ENCODE results near the gene VPS8.

Gene VPS8

GRCh38 chr3:185089751-185090150 is 277.8 kb downstream of the VPS8 start:
- no peak for DNase-seq (ENCODE audit: low read depth)
- no peak for TF ChIP-seq CTCF (conservative IDR thresholded peaks at IDR 0.05; ENCODE audit: low read depth, low read length)
- H3K4me3 ChIP-seq (ENCODE audit: low read depth, low read length): no peak overlapping the region

GRCh38 chr3:185090811-185091210 is 278.8 kb downstream of the VPS8 start:
- DNase-seq (ENCODE audit: low read depth): no peak

DNA sequence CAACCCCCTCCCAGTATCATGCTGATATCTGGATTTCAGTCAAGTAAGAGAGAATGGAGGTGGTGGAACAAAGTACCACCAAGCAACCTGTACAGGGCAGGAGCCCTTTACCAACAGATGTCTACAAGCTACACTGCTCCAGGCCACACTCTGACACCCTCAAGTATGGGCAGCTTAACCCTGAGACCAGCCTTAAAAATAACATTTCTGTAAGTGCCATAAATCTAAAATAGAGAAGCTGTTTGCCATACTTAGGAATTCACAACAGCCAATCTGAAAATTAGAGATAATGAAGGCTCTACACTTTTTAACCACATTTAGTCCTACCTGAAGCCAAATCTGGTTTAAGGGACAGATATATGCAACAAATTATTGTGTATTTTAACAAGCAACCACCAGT is 281.1 kb downstream of the VPS8 start:
- DNase-seq (ENCODE audit: low read depth): no peak
- no peak overlapping the region for H3K4me3 ChIP-seq (ENCODE audit: low read depth, low read length)
- no peak for TF ChIP-seq CTCF (conservative IDR thresholded peaks at IDR 0.05; ENCODE audit: low read depth, low read length)

More at GRCh38 chr3:185090811-185091210, 278.8 kb downstream of the VPS8 start:
- H3K4me3 ChIP-seq (ENCODE audit: low read depth, low read length): no peak overlapping the region
- no peak for TF ChIP-seq CTCF (conservative IDR thresholded peaks at IDR 0.05; ENCODE audit: low read depth, low read length)

- DNase-seq (ENCODE audit: low read depth): peak; percentile 63
- no peak overlapping the region for H3K4me3 ChIP-seq (ENCODE audit: low read depth, low read length)
- TF ChIP-seq CTCF (conservative IDR thresholded peaks at IDR 0.05; ENCODE audit: low read depth, low read length): no peak
These were observed 282.7 kb downstream of the VPS8 start for GRCh38 chr3:185094697-185095096.

Measured in choroid plexus epithelial cell (primary cell).